Naive thymus-derived CD4-positive, alpha-beta T cell (primary cell): ENCODE measurements around the gene FLT3. TPM values are rescaled to one million over a fixed set of nuclear protein-coding genes. Genes with fewer than 3 reads are reported as not detected.

Source experiments
- ATAC-seq: fragments of 150-1000 bp; cut with Tn5 transposase; 2 replicates; pipeline ENCODE4 v1.10.0; 2021; ENCODE audit warnings: mild to moderate bottlenecking, moderate library complexity
- CTCF ChIA-PET: fragments of 350-600 bp; sonication (Branson Sonifier 250); formaldehyde crosslinking; loops from one replicate; lab custom pipeline; 2021; ENCODE audit warnings: antibody characterized with exemption; lab: Charles Lee
- POLR2A ChIA-PET: fragments of 350-600 bp; sonication (Branson Sonifier 250); formaldehyde crosslinking; loops from one replicate; lab custom pipeline; 2021; ENCODE audit warnings: antibody characterized with exemption, inconsistent platforms; lab: Charles Lee
- DNase-seq, 9 donors: peaks; one replicate each; pipeline versions ENCODE4 v3.0.0 to v3.0.0-alpha.2; 2020 to 2022; ENCODE audit warnings: mixed read lengths in 1 of 9
- H3K27ac ChIP-seq: one replicate; pipeline ENCODE4 v1.7.0; 2013; ENCODE audit warnings: mild to moderate bottlenecking, low read depth, low read length, moderate library complexity
- H3K27me3 ChIP-seq, 2 donors: one replicate each; pipeline ENCODE4 v1.7.0; 2013; ENCODE audit warnings: low read length in 2 of 2, mild to moderate bottlenecking in 2 of 2, moderate library complexity in 2 of 2; ENCODE audit not compliant: control insufficient read depth in 2 of 2, insufficient read depth in 2 of 2
- H3K36me3 ChIP-seq, 3 experiments: 1 replicate in 2 of 3; 2 replicates in 1 of 3; pipeline ENCODE4 v1.7.0; 2013; ENCODE audit warnings: low read length in 3 of 3, mild to moderate bottlenecking in 3 of 3, moderate library complexity in 1 of 3; ENCODE audit not compliant: insufficient read depth in 3 of 3, control insufficient read depth in 2 of 3
- H3K4me1 ChIP-seq, 2 donors: one replicate each; pipeline ENCODE4 v1.7.0; 2013; ENCODE audit warnings: low read length in 2 of 2, mild to moderate bottlenecking in 2 of 2, moderate library complexity in 1 of 2; ENCODE audit not compliant: control insufficient read depth in 2 of 2, insufficient read depth in 2 of 2
- H3K4me3 ChIP-seq: 2 replicates; pipeline ENCODE4 v1.7.0; 2013; ENCODE audit warnings: mild to moderate bottlenecking, low read length
- H3K9me3 ChIP-seq, 3 experiments: 1 replicate in 2 of 3; 2 replicates in 1 of 3; pipeline ENCODE4 v1.7.0; 2013; ENCODE audit warnings: low read length in 3 of 3; ENCODE audit not compliant: control insufficient read depth in 2 of 3
- H3K27ac Mint-ChIP-seq, 9 donors: one replicate each; pipeline ENCODE4 v1.8.0; 2020 to 2022; ENCODE audit warnings: mixed read lengths in 9 of 9, mild to moderate bottlenecking in 8 of 9, moderate library complexity in 5 of 9, inconsistent platforms in 2 of 9
- H3K27me3 Mint-ChIP-seq, 5 donors: one replicate each; pipeline ENCODE4 v1.8.0; 2021 to 2022; ENCODE audit warnings: mixed read lengths in 5 of 5, mild to moderate bottlenecking in 1 of 5
- H3K36me3 Mint-ChIP-seq, 5 donors: one replicate each; pipeline ENCODE4 v1.8.0; 2020 to 2022; ENCODE audit warnings: mixed read lengths in 5 of 5, mild to moderate bottlenecking in 3 of 5, inconsistent platforms in 1 of 5
- H3K4me1 Mint-ChIP-seq, 7 donors: one replicate each; pipeline ENCODE4 v1.8.0; 2020 to 2022; ENCODE audit warnings: mixed read lengths in 7 of 7, mild to moderate bottlenecking in 3 of 7, inconsistent platforms in 1 of 7
- H3K4me3 Mint-ChIP-seq, 10 donors: one replicate each; pipeline ENCODE4 v1.8.0; 2020 to 2022; ENCODE audit warnings: mild to moderate bottlenecking in 10 of 10, mixed read lengths in 10 of 10, moderate library complexity in 6 of 10, inconsistent platforms in 2 of 10
- H3K9me3 Mint-ChIP-seq, 11 donors: one replicate each; pipeline ENCODE4 v1.8.0; 2020 to 2022; ENCODE audit warnings: mixed read lengths in 11 of 11, mild to moderate bottlenecking in 4 of 11, inconsistent platforms in 1 of 11, moderate library complexity in 1 of 11
- intact Hi-C, 2 donors: fragments of 100-400 bp; cut with micrococcal nuclease; formaldehyde crosslinking; loops; one replicate each; pipeline ENCODE4 v1.15.1; 2023
- polyA plus RNA-seq, 2 donors: library from polyadenylated mRNA; unstranded; fragments of 300-500 nt; fragmentation: Illumina TruSeq; gene quantifications; one replicate each; pipeline ENCODE4 v1.2.3, GENCODE V29; 2021
- total RNA-seq, 6 experiments: library from RNA in 5 of 6; stranded (reverse) in 5 of 6; gene quantifications; 1 replicate in 5 of 6; 2 replicates in 1 of 6; pipeline ENCODE4 v1.2.3 and lab custom pipeline; 2021 to 2026

Gene FLT3
- total and polyA plus RNA-seq, 7 experiments from 2014 or later: 0.77 to 3.4 TPM; not detected in 5

DNA sequence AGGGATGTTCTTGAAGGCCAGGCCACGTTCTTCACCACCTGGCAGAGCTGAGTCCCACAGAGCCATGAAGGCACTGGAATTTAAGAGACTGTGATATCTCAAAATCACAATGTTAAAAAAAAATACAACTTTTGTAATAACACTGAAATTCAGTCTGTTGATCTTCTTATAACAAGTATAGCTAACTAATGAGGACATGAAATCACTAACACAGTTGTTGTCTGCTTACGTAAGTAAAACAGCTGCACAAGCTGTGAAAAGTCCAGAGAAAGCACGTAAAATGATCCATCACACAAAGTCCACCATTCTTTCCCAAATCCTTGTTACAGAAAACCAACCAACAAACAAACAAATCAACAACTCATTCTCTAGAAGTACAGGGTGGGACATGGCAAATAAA, 32.9 kb downstream of the FLT3 start:
- Mint-ChIP-seq H3K4me1 (peaks cover 0 to 16% (median 9%) of the 10 kb centered on the region in 7 donors), H3K27ac (no peak overlapping the region), H3K4me3 (no peak overlapping the region), H3K36me3 (no peaks in the 10 kb centered on the region), H3K27me3 (peaks cover 0 to 8% (median 0%) of the 10 kb centered on the region in 5 donors), H3K9me3 (no peaks in the 10 kb centered on the region)
- no peak for ATAC-seq
- ChIA-PET CTCF (no interaction called here), POLR2A (interaction anchor here (0.9 kb wide), 1 partner anchor 35 kb away, joined by 3 read pairs; no protein-coding TSS in a partner anchor)
- no peaks in the 10 kb centered on the region for H3K36me3 ChIP-seq
- no peaks in the 10 kb centered on the region for H3K27me3 ChIP-seq
- DNase-seq: no peak
- no peaks in the 10 kb centered on the region for H3K9me3 ChIP-seq
- H3K4me3 ChIP-seq: no peak overlapping the region
- no peaks in the 10 kb centered on the region for H3K4me1 ChIP-seq
- intact Hi-C loops: no loop called here
- H3K27ac ChIP-seq: no peak overlapping the region

DNA sequence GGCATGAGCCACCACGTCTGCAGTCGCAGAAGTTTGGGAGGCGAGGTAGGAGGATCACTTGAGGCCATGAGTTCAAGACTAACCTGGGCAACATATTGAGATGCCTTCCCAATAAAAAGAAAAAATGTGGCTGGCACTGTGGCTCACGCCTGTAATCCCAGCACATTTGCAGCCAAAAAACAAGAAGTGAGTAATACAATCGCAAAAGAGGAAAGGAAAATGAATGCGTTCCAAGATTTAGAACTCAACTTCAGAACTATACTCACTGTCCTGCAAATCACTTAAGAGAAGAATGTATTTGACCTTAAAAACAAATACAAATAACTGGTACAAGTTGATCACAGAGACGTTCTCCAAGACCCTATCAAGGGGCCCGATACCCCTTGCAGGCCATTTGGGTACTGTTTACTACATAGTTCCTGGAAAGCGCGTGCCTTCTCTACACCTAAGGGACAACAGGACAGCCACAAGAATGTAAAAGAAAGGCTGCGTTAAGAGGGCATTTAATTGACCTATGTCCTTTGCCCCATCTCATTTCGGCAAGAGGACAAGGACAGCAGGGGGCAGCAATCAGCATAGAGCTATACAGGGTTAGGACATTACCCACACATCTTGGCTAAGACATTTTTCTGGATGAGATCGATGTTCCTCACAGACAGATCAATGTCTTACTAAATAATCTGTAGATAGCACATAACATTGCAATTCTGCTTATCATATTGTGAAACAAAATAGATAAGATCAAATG, 41.3 kb downstream of the FLT3 start:
- H3K36me3 Mint-ChIP-seq: peaks cover 0 to 4% (median 0%) of the 10 kb centered on the region in 5 donors
- Histone ChIP-seq H3K27ac (no peak overlapping the region), H3K36me3 (no peaks in the 10 kb centered on the region), H3K4me3 (no peak overlapping the region), H3K9me3 (no peaks in the 10 kb centered on the region), H3K4me1 (no peaks in the 10 kb centered on the region), H3K27me3 (peaks cover 2 to 3% of the 10 kb centered on the region in 2 donors)
- DNase-seq (peak in 7 of 9 donors; percentile 10 to 33 (median 17)), ATAC-seq (peak; percentile 38)
- no peak overlapping the region for H3K4me3 Mint-ChIP-seq
- CTCF ChIA-PET: no interaction called here
- H3K9me3 Mint-ChIP-seq: no peaks in the 10 kb centered on the region
- POLR2A ChIA-PET: no interaction called here
- H3K27ac Mint-ChIP-seq: peak overlapping the region in 1 of 9 donors; percentile 62
- peaks cover 0 to 4% (median 0%) of the 10 kb centered on the region in 7 donors for H3K4me1 Mint-ChIP-seq
- intact Hi-C loops: loop anchor here (1.0 to 10.0 kb wide), 3 partner anchors 79 to 577 kb away; partner anchors contain the start of gene PAN3 (in 2 of the 2)
- H3K27me3 Mint-ChIP-seq: peaks cover 8 to 24% (median 16%) of the 10 kb centered on the region in 5 donors

DNA sequence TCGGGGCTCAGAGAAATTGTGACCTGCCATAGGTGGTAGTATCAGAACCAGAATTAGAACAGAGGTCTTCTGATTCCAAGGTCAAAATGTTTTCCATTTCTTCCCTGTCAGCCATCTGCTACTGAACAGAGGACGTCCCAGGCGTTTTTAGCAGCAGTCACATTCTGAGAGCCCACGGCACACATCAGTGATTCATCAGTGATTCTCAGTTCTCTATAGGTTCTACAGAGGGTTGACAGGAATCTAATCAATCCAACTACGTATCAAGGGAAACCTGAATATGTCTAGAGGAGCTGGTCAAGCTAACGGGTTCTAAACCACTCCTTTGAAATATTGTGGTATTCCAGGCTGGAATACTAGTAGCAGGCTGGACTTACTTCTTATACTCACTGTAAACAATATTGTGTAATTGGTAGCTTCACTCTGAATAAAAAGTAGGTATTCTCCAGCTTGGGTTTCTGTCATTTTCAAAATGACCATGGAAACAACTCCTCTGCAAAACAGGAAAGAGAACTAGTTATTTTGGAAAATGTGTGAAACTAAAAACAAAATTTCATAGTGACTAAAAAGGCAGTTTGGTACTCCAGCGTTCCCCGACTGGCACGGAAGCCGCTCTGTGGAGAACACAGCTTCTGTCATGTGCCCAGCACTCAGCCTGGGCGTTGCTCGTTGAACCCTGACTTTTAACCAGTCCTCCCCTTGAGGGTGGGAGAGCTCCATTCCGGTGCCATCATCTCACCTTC, 43.2 kb downstream of the FLT3 start:
- Histone ChIP-seq H3K27ac (no peak overlapping the region), H3K4me1 (no peaks in the 10 kb centered on the region), H3K36me3 (no peaks in the 10 kb centered on the region), H3K9me3 (no peaks in the 10 kb centered on the region), H3K27me3 (peaks cover 2 to 3% of the 10 kb centered on the region in 2 donors), H3K4me3 (no peak overlapping the region)
- Mint-ChIP-seq H3K9me3 (no peaks in the 10 kb centered on the region), H3K27me3 (peaks cover 8 to 28% (median 19%) of the 10 kb centered on the region in 5 donors), H3K36me3 (peaks cover 0 to 4% (median 0%) of the 10 kb centered on the region in 5 donors), H3K27ac (no peak overlapping the region), H3K4me1 (peaks cover 0 to 4% (median 0%) of the 10 kb centered on the region in 7 donors), H3K4me3 (no peak overlapping the region)
- POLR2A ChIA-PET: no interaction called here
- CTCF ChIA-PET: no interaction called here
- intact Hi-C loops: loop anchor here in 1 of 2 donors (10.0 kb wide), 1 partner anchor 578 kb away; no protein-coding TSS in a partner anchor
- no peak for DNase-seq
- ATAC-seq: no peak

DNA sequence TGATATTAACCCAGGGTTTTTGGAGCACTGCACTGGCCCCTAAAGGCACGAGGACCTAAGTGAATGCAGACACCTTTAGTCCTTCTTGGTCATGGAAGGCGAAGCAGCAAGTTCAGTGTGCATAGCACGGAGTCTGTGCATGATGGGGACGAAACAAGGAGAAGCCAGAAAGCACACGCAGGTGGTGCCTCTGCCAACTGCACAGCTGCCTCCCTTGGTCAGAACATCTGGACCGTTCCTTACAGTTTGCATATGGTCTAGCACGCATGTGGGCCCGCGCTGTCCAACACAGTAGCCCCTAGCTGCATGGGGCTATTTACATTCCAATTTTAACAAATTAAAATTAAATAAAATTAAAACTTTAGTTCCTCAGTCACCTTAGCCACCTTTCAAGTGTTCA, 44.0 kb downstream of the FLT3 start:
- no peak overlapping the region for H3K27ac ChIP-seq
- Mint-ChIP-seq H3K9me3 (no peaks in the 10 kb centered on the region), H3K4me1 (peaks cover 0 to 4% (median 0%) of the 10 kb centered on the region in 7 donors), H3K4me3 (no peak overlapping the region), H3K36me3 (peaks cover 0 to 4% (median 0%) of the 10 kb centered on the region in 5 donors), H3K27me3 (peaks cover 8 to 28% (median 19%) of the 10 kb centered on the region in 5 donors), H3K27ac (no peak overlapping the region)
- no peak overlapping the region for H3K4me3 ChIP-seq
- POLR2A ChIA-PET: no interaction called here
- H3K4me1 ChIP-seq: no peaks in the 10 kb centered on the region
- ATAC-seq (no peak), DNase-seq (no peak)
- H3K36me3 ChIP-seq: no peaks in the 10 kb centered on the region
- intact Hi-C loops: loop anchor here in 1 of 2 donors (10.0 kb wide), 1 partner anchor 578 kb away; no protein-coding TSS in a partner anchor
- H3K9me3 ChIP-seq: no peaks in the 10 kb centered on the region
- peaks cover 2 to 3% of the 10 kb centered on the region in 2 donors for H3K27me3 ChIP-seq
- CTCF ChIA-PET: no interaction called here

DNA sequence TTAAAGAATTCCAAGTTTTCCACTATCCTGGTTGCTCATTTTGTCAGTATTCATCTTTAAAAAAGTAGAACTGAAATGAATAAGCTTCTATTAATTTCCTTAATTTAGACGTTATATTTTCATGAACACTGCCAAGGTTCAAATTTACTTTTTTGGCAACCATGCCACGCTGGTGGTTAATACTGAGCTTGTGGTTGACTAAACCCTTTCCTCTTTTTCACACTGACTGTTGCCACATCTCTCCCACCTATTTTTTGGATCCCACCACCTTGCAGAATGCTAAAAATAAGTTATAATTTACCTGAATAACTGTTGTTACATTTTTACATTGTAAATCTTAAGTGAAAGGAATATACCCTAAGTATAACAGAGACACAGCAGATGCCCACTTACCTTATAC, 45.0 kb downstream of the FLT3 start:
- peaks cover 8 to 28% (median 19%) of the 10 kb centered on the region in 5 donors for H3K27me3 Mint-ChIP-seq
- ATAC-seq: no peak
- Histone ChIP-seq H3K36me3 (no peaks in the 10 kb centered on the region), H3K27me3 (peaks cover 2 to 3% of the 10 kb centered on the region in 2 donors), H3K4me1 (no peaks in the 10 kb centered on the region), H3K4me3 (no peak overlapping the region), H3K27ac (no peak overlapping the region), H3K9me3 (no peaks in the 10 kb centered on the region)
- ChIA-PET POLR2A (no interaction called here), CTCF (interaction anchor here (0.6 kb wide), 1 partner anchor 581 kb away, joined by 3 read pairs; no protein-coding TSS in a partner anchor)
- H3K9me3 Mint-ChIP-seq: no peaks in the 10 kb centered on the region
- intact Hi-C loops: loop anchor here in 1 of 2 donors (10.0 kb wide), 1 partner anchor 579 kb away; no protein-coding TSS in a partner anchor
- peaks cover 0 to 4% (median 0%) of the 10 kb centered on the region in 7 donors for H3K4me1 Mint-ChIP-seq
- peaks cover 0 to 4% (median 0%) of the 10 kb centered on the region in 5 donors for H3K36me3 Mint-ChIP-seq
- DNase-seq: no peak
- H3K4me3 Mint-ChIP-seq: no peak overlapping the region
- no peak overlapping the region for H3K27ac Mint-ChIP-seq

DNA sequence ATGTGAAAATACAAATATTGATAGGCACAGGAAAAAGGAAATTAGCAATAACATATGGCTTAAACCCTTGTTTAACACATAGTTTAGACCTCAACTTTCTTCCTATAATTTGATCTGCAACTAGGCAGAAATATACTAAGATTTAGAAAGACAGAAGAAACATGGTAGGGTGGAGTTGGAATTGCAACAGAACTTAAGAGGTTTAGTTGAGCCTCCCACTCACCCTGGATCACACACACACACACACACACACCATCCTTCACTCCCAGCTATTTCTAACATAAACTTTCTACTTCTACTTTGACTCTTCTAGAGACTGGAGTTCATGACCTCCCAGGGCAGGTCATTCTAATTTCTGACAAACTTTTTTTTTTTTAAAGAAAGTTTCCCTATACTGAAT, 47.4 kb downstream of the FLT3 start:
- POLR2A ChIA-PET: no interaction called here

More for the DNA sequence above, 47.4 kb downstream of the FLT3 start:
- H3K27ac ChIP-seq: no peak overlapping the region
- Mint-ChIP-seq H3K36me3 (peaks cover 0 to 4% (median 0%) of the 10 kb centered on the region in 5 donors), H3K9me3 (no peaks in the 10 kb centered on the region), H3K27me3 (peaks cover 8 to 35% (median 18%) of the 10 kb centered on the region in 5 donors), H3K27ac (no peak overlapping the region), H3K4me1 (peaks cover 0 to 9% (median 2%) of the 10 kb centered on the region in 7 donors), H3K4me3 (no peak overlapping the region)
- no peaks in the 10 kb centered on the region for H3K36me3 ChIP-seq
- no peaks in the 10 kb centered on the region for H3K4me1 ChIP-seq
- DNase-seq (no peak), ATAC-seq (no peak)
- no peak overlapping the region for H3K4me3 ChIP-seq
- no peaks in the 10 kb centered on the region for H3K9me3 ChIP-seq
- CTCF ChIA-PET: interaction anchor here (0.7 kb wide), 1 partner anchor 634 kb away, joined by 4 read pairs; no protein-coding TSS in a partner anchor
- H3K27me3 ChIP-seq: peaks cover 2 to 3% of the 10 kb centered on the region in 2 donors
- intact Hi-C loops: loop anchor here in 1 of 2 donors (10.0 kb wide), 1 partner anchor 582 kb away; no protein-coding TSS in a partner anchor
